ENCODE measurements around the gene BNC1.

DNA sequence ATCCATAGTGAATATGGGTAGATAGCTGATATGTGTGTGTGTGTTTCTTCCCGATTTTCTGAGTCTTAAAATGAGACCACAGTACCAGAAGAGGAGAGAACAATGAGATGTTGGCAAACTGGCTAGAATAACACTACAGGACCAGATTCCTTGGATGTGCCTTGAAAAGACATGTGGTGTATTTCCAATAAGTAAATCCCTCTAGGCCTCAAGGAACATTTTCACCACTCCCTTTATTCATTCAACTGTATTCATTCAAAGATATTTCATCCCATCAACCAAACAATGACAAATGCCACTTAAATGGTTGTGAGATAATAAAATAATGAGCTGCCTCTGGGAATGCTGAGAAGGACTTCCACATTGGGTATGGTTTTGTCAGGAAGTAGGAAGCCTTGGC is 8.7 kb upstream of the BNC1 start:
- TF ChIP-seq EZH2phosphoT487 (IDR thresholded peaks at IDR 0.05; ENCODE audit: insufficient read depth, low read depth) (no peak), EZH2 (IDR thresholded peaks at IDR 0.05; ENCODE audit: insufficient read depth, poor library complexity, severe bottlenecking) (no peak)
